ENCODE data around the gene SLC29A3.
A peak's percentile ranks its signal among the peaks of the same experiment; 100 is the strongest.
"Not testable (repeated sequence)": the region's sequence is repeated elsewhere in the genome, so short reads cannot be mapped to it uniquely, and the experiment has no call there.

Gene SLC29A3

GRCh38 chr10:71319042-71319799 lies at the start of gene SLC29A3:
TSS of gene SLC29A3 (plus strand) at chr10:71319259. CDS start at chr10:71319310, 51 bp downstream.
- peak; percentile 93 for DNase-seq

DNA sequence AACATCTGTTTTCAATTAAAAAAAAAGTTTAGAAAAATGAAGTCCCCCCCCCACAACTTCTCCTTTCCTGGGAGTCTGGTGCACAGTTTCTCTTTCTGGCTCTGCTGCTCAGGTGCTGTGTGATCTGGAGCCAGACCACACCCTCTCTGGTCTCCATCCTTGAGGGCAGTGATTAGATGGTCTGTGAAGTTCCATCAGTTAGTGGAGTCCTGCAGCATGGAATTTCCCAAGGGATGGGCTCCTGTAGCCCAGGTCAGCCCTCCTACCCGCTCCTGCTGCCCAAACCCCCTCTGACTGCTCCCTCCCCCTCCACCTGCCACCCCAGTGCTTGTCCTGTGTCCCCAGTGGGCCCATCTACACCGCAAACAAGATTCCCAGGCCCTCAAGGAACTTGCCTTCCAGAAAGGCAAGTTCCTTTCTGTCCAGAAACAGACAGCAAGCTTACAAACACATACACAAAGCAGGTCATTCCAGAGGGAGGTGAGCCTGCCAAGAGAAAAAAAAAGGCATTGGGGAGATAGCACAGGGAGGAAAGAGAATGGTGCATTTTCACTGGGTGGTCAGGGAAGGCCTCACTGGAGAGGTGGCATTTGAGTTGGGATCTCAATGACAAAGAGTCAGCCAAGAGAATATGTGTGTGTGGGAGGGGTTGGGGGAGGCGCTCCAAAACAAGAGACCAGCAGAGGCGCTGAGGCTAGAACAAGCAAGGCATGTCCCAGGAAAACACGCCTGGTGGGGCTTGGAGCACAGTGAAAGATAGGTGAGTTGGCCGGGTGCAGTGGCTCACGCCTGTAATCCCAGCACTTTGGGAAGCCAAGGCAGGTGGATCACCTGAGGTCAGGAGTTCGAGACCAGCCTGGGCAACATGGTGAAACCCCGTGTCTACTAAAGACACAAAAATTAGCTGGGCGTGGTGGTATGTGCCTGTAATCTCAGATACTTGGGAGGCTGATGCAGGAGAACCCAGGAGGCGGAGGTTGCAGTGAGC lies 49.5 kb upstream of the SLC29A3 start:
- DNase-seq: no peak

GRCh38 chr10:71270301-71271220 lies 48.5 kb upstream of the SLC29A3 start:
- DNase-seq: peak; percentile 75

GRCh38 chr10:71271662-71272055 lies 47.4 kb upstream of the SLC29A3 start:
- DNase-seq: no peak

DNA sequence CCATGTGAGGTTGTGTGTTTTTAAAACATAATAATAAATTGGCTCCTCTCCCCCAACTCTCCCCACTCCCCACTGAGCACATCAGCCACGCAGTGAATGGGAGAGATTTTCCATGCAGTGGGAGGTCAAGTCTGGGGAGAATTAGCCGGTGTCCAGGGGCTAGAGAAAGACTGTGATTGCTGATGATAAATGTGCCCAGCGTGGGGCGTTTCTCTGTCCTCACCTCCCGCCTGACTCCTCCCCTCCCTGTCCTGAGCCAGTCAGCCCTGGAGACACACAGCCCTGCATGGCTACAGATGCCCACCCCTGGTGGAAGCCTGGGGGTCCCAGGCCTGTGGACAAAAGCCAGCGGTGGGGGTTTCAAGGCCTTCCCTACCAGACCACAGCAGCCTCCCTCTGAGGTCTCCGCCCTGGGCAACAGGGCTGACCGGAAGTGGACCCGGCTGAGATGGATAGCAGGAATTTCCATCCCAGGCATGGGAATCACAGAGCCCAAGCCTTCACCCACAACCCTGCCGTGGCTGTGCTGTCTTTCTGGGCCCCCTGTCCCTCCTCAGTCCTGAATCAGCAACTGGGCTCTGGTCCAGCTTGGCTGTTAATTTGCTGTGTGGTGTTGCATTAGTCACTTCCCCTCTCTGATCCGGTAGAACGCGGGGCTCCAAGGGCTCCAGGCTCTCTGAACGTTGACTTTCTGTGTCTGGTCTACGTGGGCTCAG lies 46.8 kb upstream of the SLC29A3 start:
- peak; percentile 39 for DNase-seq

- not testable (repeated sequence) for DNase-seq
These were observed 46.1 kb upstream of the SLC29A3 start for GRCh38 chr10:71272974-71273373.

DNA sequence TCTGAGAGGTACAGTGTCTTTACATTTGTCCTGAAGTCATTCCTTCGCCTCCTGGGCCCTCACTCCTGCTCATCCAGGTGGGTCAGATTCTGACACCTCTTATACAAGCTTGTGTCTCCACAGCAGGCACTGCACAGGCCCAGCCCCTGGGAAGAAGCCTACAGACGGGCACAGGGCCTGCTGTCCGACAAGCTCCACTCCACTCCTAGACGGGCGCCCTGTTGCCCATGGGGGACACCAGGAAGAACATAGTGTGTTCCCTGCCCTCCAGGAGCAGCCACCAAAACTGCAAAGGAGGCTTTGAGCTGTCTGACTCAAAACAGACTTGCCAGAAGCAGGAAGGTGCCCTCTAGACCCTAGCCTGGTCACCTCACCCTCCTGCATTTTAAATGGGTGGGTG lies 45.6 kb upstream of the SLC29A3 start:
- no peak for DNase-seq

DNA sequence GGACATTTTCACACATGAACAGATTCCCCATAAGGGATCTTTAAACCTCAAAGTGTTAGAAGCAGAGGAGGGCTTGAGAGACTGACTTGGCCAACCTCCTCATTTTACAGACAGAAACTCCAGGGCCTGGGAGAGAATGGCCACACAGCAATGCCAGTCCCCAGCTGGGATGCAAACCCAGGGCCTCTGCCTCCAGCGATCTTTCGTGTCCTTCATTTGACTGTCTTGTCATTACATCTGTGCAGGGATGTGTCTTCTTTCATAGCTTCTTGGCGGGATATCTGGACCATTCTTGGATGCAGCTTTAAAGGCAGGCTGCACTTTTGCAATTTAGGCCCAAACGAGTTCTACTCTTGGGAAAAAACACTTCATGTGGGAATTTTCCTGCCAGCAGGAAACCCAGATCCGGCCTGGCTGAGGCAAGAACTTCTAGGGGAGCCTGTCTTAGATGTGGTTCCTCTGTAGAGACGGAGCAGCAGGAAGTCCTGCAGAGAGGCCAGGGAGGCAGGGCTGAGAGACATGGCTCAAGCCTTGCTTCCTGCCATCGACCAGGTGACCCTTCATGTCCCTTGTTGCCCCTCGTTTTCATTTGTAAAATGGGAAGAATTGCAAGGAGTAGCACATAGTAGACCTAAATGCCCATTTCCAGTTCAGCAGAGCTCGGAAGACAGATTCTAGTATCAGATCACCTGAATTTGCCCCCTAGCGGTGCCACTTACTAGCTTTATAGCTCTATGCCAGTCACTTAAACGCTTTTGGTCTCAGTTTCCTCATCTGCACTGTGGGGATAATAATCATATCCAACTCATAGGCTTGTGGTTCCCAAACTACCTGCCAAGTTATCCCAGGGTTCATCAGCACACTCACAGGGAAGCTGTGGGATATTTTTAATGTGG lies 43.9 kb upstream of the SLC29A3 start:
- no peak for DNase-seq

- DNase-seq: no peak
These were observed 42.2 kb upstream of the SLC29A3 start for GRCh38 chr10:71276873-71277272.

DNA sequence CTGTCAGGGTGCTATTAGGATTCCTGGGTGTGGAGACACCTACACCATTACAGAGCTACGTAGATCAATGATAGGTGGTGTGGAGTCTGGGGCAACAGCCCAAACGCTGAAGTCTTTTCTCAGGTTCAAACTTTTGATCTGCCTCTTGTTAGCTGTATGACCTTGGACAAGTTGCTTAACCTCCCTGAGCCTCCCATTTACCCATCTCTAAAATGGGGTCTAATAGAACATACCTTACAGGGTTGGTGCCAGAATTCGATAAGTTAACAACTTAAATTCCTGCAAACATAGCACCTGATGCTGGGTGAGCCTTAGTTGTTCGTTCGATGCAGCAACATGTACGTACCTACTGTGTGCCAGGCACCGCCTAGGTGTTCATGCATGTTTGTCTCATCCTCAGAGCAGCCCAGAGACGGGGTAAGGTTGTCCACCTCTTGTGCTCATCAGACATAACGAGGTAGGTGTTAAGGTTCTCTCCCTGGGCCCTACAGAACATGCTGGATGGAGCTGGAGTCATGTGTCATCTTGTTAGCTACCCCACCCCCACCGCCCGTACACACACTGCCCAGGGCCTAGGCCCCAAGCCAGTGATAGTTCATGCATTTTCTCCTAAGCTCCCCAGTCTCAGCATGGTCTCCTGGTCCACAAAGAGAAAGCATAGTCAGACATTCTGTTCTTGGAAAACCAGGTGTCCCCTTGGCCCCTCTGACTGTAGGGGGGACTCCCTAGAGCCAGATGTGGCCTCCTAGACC lies 41.0 kb upstream of the SLC29A3 start:
- no peak for DNase-seq

GRCh38 chr10:71278691-71279588 lies 40.1 kb upstream of the SLC29A3 start:
- no peak for DNase-seq

DNA sequence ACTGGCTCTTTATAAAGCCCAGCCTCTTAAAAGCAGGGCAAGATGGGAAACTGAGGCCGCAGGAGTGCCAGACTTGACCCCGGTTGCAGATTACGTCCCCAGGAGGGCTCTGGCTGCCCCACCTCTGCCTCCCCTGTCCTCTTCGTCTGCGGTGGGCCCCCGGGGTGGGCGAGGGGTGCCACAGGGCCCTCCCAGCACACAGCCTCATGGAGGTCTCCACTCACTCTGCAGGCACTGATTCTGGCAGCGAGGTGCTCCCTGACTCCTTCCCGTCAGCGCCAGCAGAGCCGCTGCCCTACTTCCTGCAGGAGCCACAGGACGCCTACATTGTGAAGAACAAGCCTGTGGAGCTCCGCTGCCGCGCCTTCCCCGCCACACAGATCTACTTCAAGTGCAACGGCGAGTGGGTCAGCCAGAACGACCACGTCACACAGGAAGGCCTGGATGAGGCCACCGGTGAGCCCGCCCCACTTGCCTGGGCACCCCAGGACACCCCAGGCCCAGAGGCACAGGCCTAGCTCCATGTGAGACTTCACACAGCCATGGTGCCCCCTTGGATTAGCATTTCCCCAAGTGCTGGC lies 39.4 kb upstream of the SLC29A3 start:
- DNase-seq: no peak

GRCh38 chr10:71280216-71280615 lies 38.8 kb upstream of the SLC29A3 start:
- DNase-seq: no peak

DNA sequence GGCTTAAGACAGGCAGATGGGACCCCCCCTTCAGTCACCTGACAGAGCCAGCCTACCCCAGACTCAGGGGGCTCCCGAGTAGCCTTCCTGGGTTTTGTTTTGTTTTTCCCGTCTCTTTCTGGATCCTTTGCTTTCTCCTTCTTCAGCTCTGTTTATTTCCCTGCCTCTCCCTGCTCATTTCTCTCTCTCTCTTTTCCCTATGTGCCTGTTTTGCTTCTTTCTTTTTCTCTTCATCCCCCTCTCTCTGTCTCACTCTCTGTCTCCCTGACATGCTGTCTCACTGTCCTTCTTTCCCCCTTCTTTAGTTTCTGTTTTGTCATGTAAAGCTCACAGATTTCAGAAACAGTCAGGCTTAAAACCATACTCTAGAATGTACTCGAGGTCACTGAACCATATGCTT lies 38.2 kb upstream of the SLC29A3 start:
- no peak for DNase-seq

DNA sequence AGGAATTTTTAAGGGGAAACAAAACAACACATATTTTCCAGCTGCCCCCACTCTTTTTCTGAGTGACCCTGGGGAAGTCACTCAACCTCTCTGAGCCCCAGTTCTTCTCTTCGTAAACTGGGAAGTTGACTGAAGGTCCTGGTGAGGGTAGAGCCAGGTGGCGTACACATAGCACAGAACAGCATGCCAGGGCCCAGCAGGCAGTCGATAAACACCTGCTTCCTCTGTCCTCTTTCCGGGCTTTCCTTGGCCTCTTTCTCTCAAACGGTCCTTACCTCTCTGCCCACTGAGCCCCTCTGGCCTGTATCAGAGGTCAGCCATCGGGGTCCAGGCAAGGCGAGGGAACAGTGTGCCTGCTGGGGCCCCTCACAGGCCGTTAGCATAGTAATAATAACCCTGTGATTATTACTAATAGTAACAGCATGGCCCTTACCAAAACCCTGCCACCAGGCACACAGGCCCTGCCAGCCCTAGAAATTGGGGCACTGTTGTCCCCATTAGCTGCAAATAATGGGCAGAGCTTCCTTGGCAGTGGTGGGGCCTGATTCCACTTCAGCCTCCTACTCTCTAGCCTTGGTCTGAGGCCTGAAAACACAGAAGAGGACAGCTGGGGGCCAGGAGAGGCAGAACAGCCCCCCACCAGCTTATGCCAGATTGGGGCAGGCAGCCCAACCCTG lies 37.3 kb upstream of the SLC29A3 start:
- no peak for DNase-seq

DNA sequence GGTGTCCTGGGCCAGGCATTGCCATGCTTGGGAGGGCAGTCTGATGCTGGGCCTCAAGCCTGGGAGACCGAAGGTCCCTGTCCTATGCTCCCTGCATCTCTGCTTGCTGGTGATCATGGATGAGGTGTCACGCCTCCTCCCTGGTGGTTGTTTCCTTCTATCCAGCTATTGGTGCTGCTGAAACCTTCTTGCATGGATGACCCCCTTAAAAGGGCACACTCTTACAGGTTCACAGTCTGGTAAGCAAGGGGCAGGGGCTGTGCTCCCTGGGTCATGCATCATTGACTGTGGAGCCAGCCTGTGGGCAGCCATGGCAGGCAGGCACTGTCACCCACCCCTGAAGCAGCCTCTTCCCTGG lies 36.8 kb upstream of the SLC29A3 start:
- no peak for DNase-seq

DNA sequence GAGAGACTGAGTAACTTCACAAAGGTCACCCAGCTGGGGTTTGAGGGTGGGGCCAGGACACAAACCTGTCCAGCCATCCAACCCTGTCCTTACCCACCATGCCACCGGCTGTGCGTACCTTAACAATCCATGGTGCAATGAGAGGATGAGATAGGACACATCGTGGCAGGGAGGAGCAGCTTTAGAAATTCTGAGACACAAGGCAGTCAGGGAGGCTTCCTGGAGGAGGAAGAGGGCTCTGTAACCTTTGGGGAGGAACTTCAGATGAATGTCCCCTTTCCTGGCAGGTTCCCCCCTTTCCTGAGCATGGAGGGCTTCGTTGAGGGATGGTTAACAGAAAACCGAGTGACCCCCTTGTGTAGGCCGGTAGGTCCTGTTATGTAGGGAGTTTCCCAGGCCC lies 35.6 kb upstream of the SLC29A3 start:
- DNase-seq: no peak

DNA sequence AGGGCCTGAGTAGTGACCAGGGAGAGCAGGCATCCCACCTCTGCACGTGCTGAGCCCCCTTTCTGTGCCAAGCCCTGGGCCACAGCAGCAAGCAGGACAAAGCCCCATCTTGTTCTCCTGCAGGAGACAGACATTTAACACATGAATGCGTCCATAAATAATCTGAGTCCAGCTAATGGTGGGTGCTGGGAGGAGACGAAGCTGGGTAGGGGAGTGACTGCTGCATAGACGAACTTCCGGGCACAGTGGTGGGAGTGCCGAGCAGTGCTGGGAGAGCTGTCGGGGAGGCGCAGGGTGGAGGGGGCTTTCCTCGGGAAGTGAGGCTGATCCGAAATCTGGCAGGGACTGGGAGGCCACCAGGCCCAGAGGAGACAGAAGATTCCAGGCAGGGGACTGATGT lies 35.2 kb upstream of the SLC29A3 start:
- DNase-seq: no peak
